Astrocyte (in vitro differentiated cells and primary cell): Measurements from ENCODE around the gene SLC35F4. TPM values are rescaled to one million over a fixed set of nuclear protein-coding genes. Genes with fewer than 3 reads are reported as not detected.

Experiments
- DNase-seq: peaks from one replicate; pipeline ENCODE4 v3.0.0-alpha.2; 2010; ENCODE audit warnings: low read depth
- FAIRE-seq: peaks from 2 replicates; lab custom pipeline; 2011; peaks lifted over from hg19 to GRCh38; lab: Jason Lieb, UNC
- H2AFZ ChIP-seq: 2 replicates; pipeline ENCODE4 v1.6.0; 2012; ENCODE audit warnings: low read depth, low read length, inconsistent platforms
- H3K27ac ChIP-seq: 2 replicates; pipeline ENCODE4 v1.5.1; 2011; ENCODE audit warnings: low read depth, low read length, inconsistent platforms
- H3K27me3 ChIP-seq: 2 replicates; pipeline ENCODE4 v1.6.0; 2011; ENCODE audit warnings: low read length, inconsistent platforms; ENCODE audit not compliant: insufficient read depth
- H3K36me3 ChIP-seq: 2 replicates; pipeline ENCODE4 v1.5.1; 2011; ENCODE audit warnings: low read length, inconsistent platforms; ENCODE audit not compliant: insufficient read depth
- H3K4me1 ChIP-seq: 2 replicates; pipeline ENCODE4 v1.5.1; 2011; ENCODE audit warnings: low read length, inconsistent platforms; ENCODE audit not compliant: insufficient read depth
- H3K4me2 ChIP-seq: 2 replicates; pipeline ENCODE4 v1.6.0; 2012; ENCODE audit warnings: low read length, inconsistent platforms
- H3K4me3 ChIP-seq: 2 replicates; pipeline ENCODE4 v1.5.1; 2011; ENCODE audit warnings: low read depth, mild to moderate bottlenecking, low read length, inconsistent platforms; ENCODE audit not compliant: insufficient read depth
- H3K79me2 ChIP-seq: 2 replicates; pipeline ENCODE4 v1.6.0; 2012; ENCODE audit warnings: mild to moderate bottlenecking, low read length, inconsistent platforms; ENCODE audit not compliant: insufficient read depth
- H3K9ac ChIP-seq: 2 replicates; pipeline ENCODE4 v1.6.0; 2012; ENCODE audit warnings: mild to moderate bottlenecking, low read length, inconsistent platforms
- H3K9me3 ChIP-seq: 2 replicates; pipeline ENCODE4 v1.5.1; 2012; ENCODE audit warnings: low read depth, mild to moderate bottlenecking, low read length, inconsistent platforms; ENCODE audit not compliant: insufficient read depth
- H4K20me1 ChIP-seq: 2 replicates; pipeline ENCODE4 v1.6.0; 2012; ENCODE audit warnings: low read length, inconsistent platforms; ENCODE audit not compliant: insufficient read depth
- H3K27ac Mint-ChIP-seq: one replicate; pipeline ENCODE4 v1.8.0; 2021; ENCODE audit warnings: mild to moderate bottlenecking, mixed read lengths; ENCODE audit not compliant: unreplicated experiment
- H3K27me3 Mint-ChIP-seq: one replicate; pipeline ENCODE4 v1.8.0; 2021; ENCODE audit warnings: low read depth, mixed read lengths; ENCODE audit not compliant: unreplicated experiment
- H3K36me3 Mint-ChIP-seq: one replicate; pipeline ENCODE4 v1.8.0; 2021; ENCODE audit warnings: low read depth, mixed read lengths; ENCODE audit not compliant: unreplicated experiment
- H3K4me1 Mint-ChIP-seq: one replicate; pipeline ENCODE4 v1.8.0; 2021; ENCODE audit warnings: low read depth, mixed read lengths; ENCODE audit not compliant: unreplicated experiment
- H3K4me3 Mint-ChIP-seq: one replicate; pipeline ENCODE4 v1.8.0; 2021; ENCODE audit warnings: mild to moderate bottlenecking, moderate library complexity, mixed read lengths; ENCODE audit not compliant: unreplicated experiment
- H3K9me3 Mint-ChIP-seq: one replicate; pipeline ENCODE4 v1.8.0; 2021; ENCODE audit warnings: mild to moderate bottlenecking, mixed read lengths; ENCODE audit not compliant: unreplicated experiment
- EZH2 ChIP-seq: IDR thresholded peaks from 2 replicates; pipeline ENCODE4 v1.6.1; 2012; ENCODE audit warnings: mild to moderate bottlenecking, low read length, inconsistent platforms; ENCODE audit not compliant: insufficient read depth
- total RNA-seq: library from RNA; stranded (reverse); gene quantifications from 2 replicates; pipeline ENCODE4 v1.2.1, GENCODE V29; 2021
- TF ChIP-seq, protein P1 (sequence below): IDR thresholded peaks from 2 replicates; pipeline ENCODE4 v1.5.1; 2011; ENCODE audit warnings: low read depth, mild to moderate bottlenecking, inconsistent platforms, low read length, moderate library complexity; ENCODE audit not compliant: insufficient read depth

Gene SLC35F4
- total RNA-seq, 1 donor from 2014 or later = not detected

DNA sequence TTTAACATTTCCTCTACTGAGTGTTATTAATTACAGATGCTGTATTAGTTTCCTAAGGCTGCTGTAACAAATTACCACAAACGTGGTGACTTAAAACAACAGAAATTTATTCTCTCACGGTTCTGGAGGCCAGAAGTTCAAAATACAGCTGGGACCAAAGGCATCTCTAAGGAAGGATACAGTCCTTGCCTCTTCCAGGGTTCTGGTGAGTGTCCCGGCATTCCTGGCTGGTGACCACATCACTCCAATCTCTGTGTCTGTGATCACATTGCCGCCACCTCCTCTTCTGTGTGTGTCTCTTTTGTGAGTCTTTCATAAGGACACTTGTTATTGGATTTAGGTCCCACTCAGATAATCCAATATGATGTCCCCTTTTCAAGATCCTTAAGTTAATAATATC is 287.1 kb downstream of the SLC35F4 start:
- no peaks in the 10 kb centered on the region for H3K4me1 Mint-ChIP-seq
- H3K4me3 Mint-ChIP-seq = no peak overlapping the region
- no peaks in the 10 kb centered on the region for H3K4me1 ChIP-seq
- no peak for TF ChIP-seq EZH2
- TF ChIP-seq, protein P1, sequence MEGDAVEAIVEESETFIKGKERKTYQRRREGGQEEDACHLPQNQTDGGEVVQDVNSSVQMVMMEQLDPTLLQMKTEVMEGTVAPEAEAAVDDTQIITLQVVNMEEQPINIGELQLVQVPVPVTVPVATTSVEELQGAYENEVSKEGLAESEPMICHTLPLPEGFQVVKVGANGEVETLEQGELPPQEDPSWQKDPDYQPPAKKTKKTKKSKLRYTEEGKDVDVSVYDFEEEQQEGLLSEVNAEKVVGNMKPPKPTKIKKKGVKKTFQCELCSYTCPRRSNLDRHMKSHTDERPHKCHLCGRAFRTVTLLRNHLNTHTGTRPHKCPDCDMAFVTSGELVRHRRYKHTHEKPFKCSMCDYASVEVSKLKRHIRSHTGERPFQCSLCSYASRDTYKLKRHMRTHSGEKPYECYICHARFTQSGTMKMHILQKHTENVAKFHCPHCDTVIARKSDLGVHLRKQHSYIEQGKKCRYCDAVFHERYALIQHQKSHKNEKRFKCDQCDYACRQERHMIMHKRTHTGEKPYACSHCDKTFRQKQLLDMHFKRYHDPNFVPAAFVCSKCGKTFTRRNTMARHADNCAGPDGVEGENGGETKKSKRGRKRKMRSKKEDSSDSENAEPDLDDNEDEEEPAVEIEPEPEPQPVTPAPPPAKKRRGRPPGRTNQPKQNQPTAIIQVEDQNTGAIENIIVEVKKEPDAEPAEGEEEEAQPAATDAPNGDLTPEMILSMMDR = no peak
- DNase-seq = no peak
- no peaks in the 10 kb centered on the region for H3K9me3 Mint-ChIP-seq
- no peak overlapping the region for H3K4me3 ChIP-seq
- no peaks in the 10 kb centered on the region for H3K36me3 ChIP-seq
- no peaks in the 10 kb centered on the region for H4K20me1 ChIP-seq
- no peak overlapping the region for H3K27ac ChIP-seq
- no peak for FAIRE-seq
- no peak overlapping the region for H3K4me2 ChIP-seq
- H2AFZ ChIP-seq = no peak overlapping the region
- no peaks in the 10 kb centered on the region for H3K27me3 ChIP-seq
- no peaks in the 10 kb centered on the region for H3K79me2 ChIP-seq
- H3K9me3 ChIP-seq = no peaks in the 10 kb centered on the region
- no peak overlapping the region for H3K9ac ChIP-seq
- no peaks in the 10 kb centered on the region for H3K36me3 Mint-ChIP-seq
- no peak overlapping the region for H3K27ac Mint-ChIP-seq
- H3K27me3 Mint-ChIP-seq = no peaks in the 10 kb centered on the region

DNA sequence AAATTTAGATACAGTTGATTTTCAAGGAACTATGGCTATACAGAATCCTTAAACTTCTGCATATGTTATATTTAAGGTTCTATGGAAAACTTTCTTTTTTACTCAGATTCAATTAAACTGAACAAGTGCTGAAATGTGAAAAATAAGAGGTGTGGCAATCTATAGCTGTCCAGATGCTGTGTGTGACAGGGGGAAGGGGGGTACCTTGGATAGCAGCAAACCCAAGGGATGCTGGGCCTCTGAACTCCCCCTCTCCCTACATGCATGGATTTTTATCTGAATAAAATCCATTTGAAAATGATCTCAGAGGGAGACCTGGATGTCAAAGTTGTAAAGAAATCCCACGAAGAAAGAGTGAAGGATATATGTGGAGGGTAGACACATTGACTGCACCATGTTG is 289.4 kb downstream of the SLC35F4 start:
- no peak overlapping the region for H3K27ac Mint-ChIP-seq
- Histone ChIP-seq H3K27ac (no peak overlapping the region), H3K4me1 (no peaks in the 10 kb centered on the region), H3K36me3 (no peaks in the 10 kb centered on the region), H3K9ac (no peak overlapping the region), H3K27me3 (no peaks in the 10 kb centered on the region), H2AFZ (no peak overlapping the region), H3K4me2 (no peak overlapping the region), H3K4me3 (no peak overlapping the region), H3K79me2 (no peaks in the 10 kb centered on the region), H3K9me3 (no peaks in the 10 kb centered on the region), H4K20me1 (no peaks in the 10 kb centered on the region)
- H3K4me3 Mint-ChIP-seq = no peak overlapping the region
- FAIRE-seq (no peak), DNase-seq (no peak)
- TF ChIP-seq, protein P1 = no peak
- no peak for TF ChIP-seq EZH2
- no peaks in the 10 kb centered on the region for H3K27me3 Mint-ChIP-seq
- H3K36me3 Mint-ChIP-seq = no peaks in the 10 kb centered on the region
- H3K4me1 Mint-ChIP-seq = no peaks in the 10 kb centered on the region
- no peaks in the 10 kb centered on the region for H3K9me3 Mint-ChIP-seq

DNA sequence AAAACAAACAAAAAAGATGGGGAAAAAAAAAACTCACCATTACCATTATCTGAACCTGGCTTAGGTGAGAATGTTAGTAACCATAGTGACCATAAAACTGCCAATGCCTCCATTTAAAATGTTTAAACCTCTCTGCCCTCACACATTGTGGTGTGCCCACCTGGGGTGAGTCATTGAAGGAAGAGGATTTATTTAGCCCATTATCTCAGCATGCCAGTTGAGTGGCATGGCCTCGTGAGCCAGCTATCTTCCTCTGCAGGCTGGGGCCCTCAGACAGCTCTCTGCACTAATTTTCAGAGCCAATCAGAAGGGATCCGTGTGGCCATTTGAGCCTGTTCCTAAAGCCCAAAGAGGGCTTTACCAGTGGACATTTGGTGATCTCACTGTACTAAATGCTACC is 290.4 kb downstream of the SLC35F4 start:
- no peaks in the 10 kb centered on the region for H3K9me3 Mint-ChIP-seq
- no peaks in the 10 kb centered on the region for H3K9me3 ChIP-seq

More for the DNA sequence above, 290.4 kb downstream of the SLC35F4 start:
- Histone ChIP-seq H3K79me2 (no peaks in the 10 kb centered on the region), H3K4me2 (no peak overlapping the region), H3K27me3 (no peaks in the 10 kb centered on the region), H3K4me1 (no peaks in the 10 kb centered on the region), H3K4me3 (no peak overlapping the region), H3K27ac (no peak overlapping the region), H2AFZ (no peak overlapping the region), H3K36me3 (no peaks in the 10 kb centered on the region), H3K9ac (no peak overlapping the region), H4K20me1 (no peaks in the 10 kb centered on the region)
- FAIRE-seq (no peak), DNase-seq (no peak)
- Mint-ChIP-seq H3K4me1 (no peaks in the 10 kb centered on the region), H3K27ac (no peak overlapping the region), H3K4me3 (no peak overlapping the region), H3K36me3 (no peaks in the 10 kb centered on the region), H3K27me3 (no peaks in the 10 kb centered on the region)
- TF ChIP-seq, protein P1 = no peak
